Tibial nerve (tissue), 4 donors: Measurements from ENCODE around the gene PRMT3.

Experiments
- EP300 ChIP-seq, 2 donors: sonication (generic); formaldehyde crosslinking; IDR thresholded peaks; one replicate each; pipeline ENCODE4 v1.6.1; 2017; ENCODE audit warnings: antibody characterized with exemption in 2 of 2, mild to moderate bottlenecking in 1 of 2
- POLR2A ChIP-seq, 2 donors: fragments of 450-650 bp; IDR thresholded peaks; one replicate each; pipeline ENCODE4 v1.6.1; 2017; ENCODE audit warnings: antibody characterized with exemption in 2 of 2, mild to moderate bottlenecking in 2 of 2, moderate library complexity in 2 of 2
- TF ChIP-seq, protein P1 (sequence below), 5 experiments: fragments of 200-600 bp in 3 of 5; fragments of 450-650 bp in 2 of 5; sonication (generic) in 3 of 5; IDR thresholded peaks; one replicate each; pipeline ENCODE4 v1.5.1; 2016 to 2019; ENCODE audit warnings: antibody characterized with exemption in 5 of 5, mild to moderate bottlenecking in 3 of 5, moderate library complexity in 2 of 5

DNA sequence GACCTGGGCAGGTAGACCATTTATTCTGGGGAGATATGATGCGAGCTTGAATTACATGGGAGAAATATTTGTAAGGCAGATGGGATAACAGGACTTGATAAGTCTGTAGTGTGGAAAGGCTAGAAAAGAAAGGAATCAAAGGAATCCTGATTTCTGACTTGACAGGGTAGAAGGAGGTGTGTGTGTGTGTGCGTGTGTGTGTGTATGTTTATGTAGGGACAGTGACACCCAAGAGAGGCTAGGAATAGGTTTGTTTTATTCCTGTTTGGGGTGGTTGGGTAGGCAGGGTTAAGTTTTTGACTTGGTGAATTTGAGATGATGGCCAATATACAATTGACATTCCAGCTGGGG lies 24.4 kb upstream of the PRMT3 start:
- TF ChIP-seq POLR2A (IDR thresholded peaks at IDR 0.05) (no peak), EP300 (IDR thresholded peaks at IDR 0.05) (no peak)
- TF ChIP-seq, protein P1, sequence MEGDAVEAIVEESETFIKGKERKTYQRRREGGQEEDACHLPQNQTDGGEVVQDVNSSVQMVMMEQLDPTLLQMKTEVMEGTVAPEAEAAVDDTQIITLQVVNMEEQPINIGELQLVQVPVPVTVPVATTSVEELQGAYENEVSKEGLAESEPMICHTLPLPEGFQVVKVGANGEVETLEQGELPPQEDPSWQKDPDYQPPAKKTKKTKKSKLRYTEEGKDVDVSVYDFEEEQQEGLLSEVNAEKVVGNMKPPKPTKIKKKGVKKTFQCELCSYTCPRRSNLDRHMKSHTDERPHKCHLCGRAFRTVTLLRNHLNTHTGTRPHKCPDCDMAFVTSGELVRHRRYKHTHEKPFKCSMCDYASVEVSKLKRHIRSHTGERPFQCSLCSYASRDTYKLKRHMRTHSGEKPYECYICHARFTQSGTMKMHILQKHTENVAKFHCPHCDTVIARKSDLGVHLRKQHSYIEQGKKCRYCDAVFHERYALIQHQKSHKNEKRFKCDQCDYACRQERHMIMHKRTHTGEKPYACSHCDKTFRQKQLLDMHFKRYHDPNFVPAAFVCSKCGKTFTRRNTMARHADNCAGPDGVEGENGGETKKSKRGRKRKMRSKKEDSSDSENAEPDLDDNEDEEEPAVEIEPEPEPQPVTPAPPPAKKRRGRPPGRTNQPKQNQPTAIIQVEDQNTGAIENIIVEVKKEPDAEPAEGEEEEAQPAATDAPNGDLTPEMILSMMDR (IDR thresholded peaks at IDR 0.05) = no peak
